SK-N-DZ (cell line): ENCODE measurements around the gene ALKBH3. TPM values are rescaled to one million over a fixed set of nuclear protein-coding genes. Genes with fewer than 3 reads are reported as not detected.

ENCODE experiments used
- DNase-seq: peaks from one replicate; pipeline ENCODE4 v3.0.0-alpha.2; 2015; ENCODE audit warnings: low spot score
- polyA plus RNA-seq, 2 experiments: library from polyadenylated mRNA; depleted of rRNA; stranded (reverse); fragments of >200 nt; gene quantifications; 2 replicates each; pipeline ENCODE4 v1.2.3, GENCODE V29; 2014

Gene ALKBH3
- 30.0 and 51.0 TPM in 2 replicates for polyA plus RNA-seq (2014; cell fraction: cytosol; rRNA removed)
- polyA plus RNA-seq (2014; cell fraction: nucleus; rRNA removed) = 23.9 and 30.8 TPM in 2 replicates

- peak; percentile 95 for DNase-seq
Measured at GRCh38 chr11:43880640-43881159, at the start of gene ALKBH3. ALKBH3 (plus strand) TSS chr11:43880831; CDS start chr11:43882653, 1,822 bp downstream.

- no peak for DNase-seq
Measured at GRCh38 chr11:43830928-43831440, 49.6 kb upstream of the ALKBH3 start.

- DNase-seq = no peak
Measured at GRCh38 chr11:43832536-43832935, 48.1 kb upstream of the ALKBH3 start.

- no peak for DNase-seq
Measured at GRCh38 chr11:43833657-43834073, 47.0 kb upstream of the ALKBH3 start.

- DNase-seq = no peak
Measured at GRCh38 chr11:43834286-43834685, 46.3 kb upstream of the ALKBH3 start.

- no peak for DNase-seq
Measured at GRCh38 chr11:43835104-43835503, 45.5 kb upstream of the ALKBH3 start.

GRCh38 chr11:43837879-43838278, 42.8 kb upstream of the ALKBH3 start:
- DNase-seq = peak; percentile 4

GRCh38 chr11:43842021-43842420, 38.6 kb upstream of the ALKBH3 start:
- no peak for DNase-seq

GRCh38 chr11:43845816-43846215, 34.8 kb upstream of the ALKBH3 start:
- DNase-seq = no peak

GRCh38 chr11:43852057-43852636, 28.5 kb upstream of the ALKBH3 start:
- DNase-seq = peak; percentile 67

- DNase-seq = no peak
Measured at GRCh38 chr11:43853781-43854180, 26.9 kb upstream of the ALKBH3 start.

GRCh38 chr11:43856993-43857392, 23.6 kb upstream of the ALKBH3 start:
- no peak for DNase-seq

- DNase-seq = no peak
Measured at GRCh38 chr11:43861141-43861540, 19.5 kb upstream of the ALKBH3 start.

GRCh38 chr11:43866520-43866919, 14.1 kb upstream of the ALKBH3 start:
- no peak for DNase-seq

GRCh38 chr11:43866969-43867368, 13.7 kb upstream of the ALKBH3 start:
- no peak for DNase-seq

- DNase-seq = no peak
Measured at GRCh38 chr11:43868852-43869567, 11.6 kb upstream of the ALKBH3 start.

GRCh38 chr11:43871051-43871450, 9.6 kb upstream of the ALKBH3 start:
- no peak for DNase-seq

- no peak for DNase-seq
Measured at GRCh38 chr11:43872995-43873394, 7.6 kb upstream of the ALKBH3 start.

- no peak for DNase-seq
Measured at GRCh38 chr11:43874078-43874477, 6.6 kb upstream of the ALKBH3 start.

- no peak for DNase-seq
Measured at GRCh38 chr11:43874738-43875137, 5.9 kb upstream of the ALKBH3 start.

- DNase-seq = no peak
Measured at GRCh38 chr11:43879789-43880639, 617 bp upstream of the ALKBH3 start.

GRCh38 chr11:43892851-43893250, 12.2 kb downstream of the ALKBH3 start:
- peak; percentile 40 for DNase-seq
